ENCODE measurements around the gene DDX39B.

The DDX39B gene

DNA sequence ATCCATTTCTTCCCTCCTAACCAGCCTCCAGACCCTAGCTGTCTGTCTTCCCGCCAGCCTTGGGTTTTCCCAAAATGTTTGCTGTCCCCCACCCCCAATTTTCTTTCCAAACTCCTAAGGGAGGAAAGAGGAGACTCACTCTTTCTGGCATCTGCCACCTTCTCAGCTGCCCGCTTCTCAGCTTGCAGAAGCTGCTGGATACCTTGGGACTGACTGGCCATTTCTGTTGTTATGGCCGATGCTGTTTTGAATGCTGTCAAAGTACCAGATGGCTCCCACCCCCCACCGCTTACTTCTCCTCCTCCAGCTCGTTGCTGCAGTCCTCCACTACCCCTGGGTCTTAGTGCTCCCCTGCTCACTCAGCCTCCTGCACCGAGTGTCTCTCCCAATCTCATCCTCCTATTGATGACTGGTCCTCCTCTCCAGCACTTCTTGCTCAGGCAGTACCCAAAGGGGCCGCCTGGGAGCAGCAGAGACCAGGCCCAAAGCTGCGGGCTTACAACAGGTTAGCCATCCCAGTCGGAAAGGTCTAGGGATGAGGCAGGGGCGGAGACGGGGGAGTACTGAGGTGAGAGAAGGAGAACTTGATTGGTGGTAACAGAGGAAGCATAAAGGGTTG is 4.6 kb upstream of the DDX39B start, which contains the start of gene ATP6V1G2:
Gene ATP6V1G2 (minus strand): TSS at position 270 of the 619 bp plus-strand sequence. CDS start 49 bp downstream, at position 221.
- TF ChIP-seq, protein P1, sequence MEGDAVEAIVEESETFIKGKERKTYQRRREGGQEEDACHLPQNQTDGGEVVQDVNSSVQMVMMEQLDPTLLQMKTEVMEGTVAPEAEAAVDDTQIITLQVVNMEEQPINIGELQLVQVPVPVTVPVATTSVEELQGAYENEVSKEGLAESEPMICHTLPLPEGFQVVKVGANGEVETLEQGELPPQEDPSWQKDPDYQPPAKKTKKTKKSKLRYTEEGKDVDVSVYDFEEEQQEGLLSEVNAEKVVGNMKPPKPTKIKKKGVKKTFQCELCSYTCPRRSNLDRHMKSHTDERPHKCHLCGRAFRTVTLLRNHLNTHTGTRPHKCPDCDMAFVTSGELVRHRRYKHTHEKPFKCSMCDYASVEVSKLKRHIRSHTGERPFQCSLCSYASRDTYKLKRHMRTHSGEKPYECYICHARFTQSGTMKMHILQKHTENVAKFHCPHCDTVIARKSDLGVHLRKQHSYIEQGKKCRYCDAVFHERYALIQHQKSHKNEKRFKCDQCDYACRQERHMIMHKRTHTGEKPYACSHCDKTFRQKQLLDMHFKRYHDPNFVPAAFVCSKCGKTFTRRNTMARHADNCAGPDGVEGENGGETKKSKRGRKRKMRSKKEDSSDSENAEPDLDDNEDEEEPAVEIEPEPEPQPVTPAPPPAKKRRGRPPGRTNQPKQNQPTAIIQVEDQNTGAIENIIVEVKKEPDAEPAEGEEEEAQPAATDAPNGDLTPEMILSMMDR (IDR thresholded peaks at IDR 0.05; ENCODE audit: low read depth, low read length) = peak; percentile 99

DNA sequence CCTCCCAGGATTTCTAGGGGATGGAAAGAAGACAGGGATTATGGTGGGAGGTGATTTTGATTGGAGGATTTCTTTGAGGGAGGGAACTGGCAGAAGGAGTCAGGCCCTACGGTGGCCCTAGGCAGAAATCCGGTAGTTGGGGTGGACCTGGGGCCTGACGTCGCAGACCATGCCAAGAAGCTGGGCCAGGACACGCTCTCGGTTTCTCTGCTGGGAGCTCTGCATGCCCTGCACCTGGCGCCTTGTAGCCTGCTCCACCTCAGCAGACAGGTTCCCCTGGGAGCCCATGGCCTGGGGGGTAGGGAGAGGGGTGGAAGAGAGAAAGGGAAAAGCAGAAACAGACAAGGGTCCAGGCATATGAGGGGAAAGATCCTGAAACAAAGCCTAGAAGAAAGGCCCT is 3.5 kb upstream of the DDX39B start:
- TF ChIP-seq, protein P1 (IDR thresholded peaks at IDR 0.05; ENCODE audit: low read depth, low read length) = no peak
- H3K4me3 ChIP-seq (ENCODE audit: low read depth, low read length) = no peak overlapping the region

More for the DNA sequence above, 4.6 kb upstream of the DDX39B start, which contains the start of gene ATP6V1G2:
- peak within 1 kb of the TSS; percentile 59 for H3K4me3 ChIP-seq (ENCODE audit: low read depth, low read length)

DNA sequence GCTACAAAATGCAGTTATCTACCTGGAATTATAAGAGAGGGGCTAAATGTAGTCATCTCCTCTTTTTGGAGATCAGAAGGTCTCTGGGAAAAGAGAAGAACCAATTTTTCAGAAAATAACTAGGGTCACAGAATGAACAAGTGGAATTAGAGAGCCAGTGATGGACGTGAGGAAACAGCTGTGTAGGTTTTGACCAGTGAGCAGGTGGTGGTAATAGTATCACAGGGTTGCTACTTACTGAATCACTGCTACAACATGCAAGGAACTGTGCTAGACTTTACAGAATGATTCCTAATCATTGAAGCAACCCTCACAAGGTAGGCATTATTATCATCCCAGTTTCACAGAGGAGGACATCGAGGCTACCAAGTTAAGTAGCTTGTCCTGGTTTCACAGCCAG is 2.9 kb upstream of the DDX39B start:
- TF ChIP-seq, protein P1 (IDR thresholded peaks at IDR 0.05; ENCODE audit: low read depth, low read length) = no peak
- H3K4me3 ChIP-seq (ENCODE audit: low read depth, low read length) = no peak overlapping the region

DNA sequence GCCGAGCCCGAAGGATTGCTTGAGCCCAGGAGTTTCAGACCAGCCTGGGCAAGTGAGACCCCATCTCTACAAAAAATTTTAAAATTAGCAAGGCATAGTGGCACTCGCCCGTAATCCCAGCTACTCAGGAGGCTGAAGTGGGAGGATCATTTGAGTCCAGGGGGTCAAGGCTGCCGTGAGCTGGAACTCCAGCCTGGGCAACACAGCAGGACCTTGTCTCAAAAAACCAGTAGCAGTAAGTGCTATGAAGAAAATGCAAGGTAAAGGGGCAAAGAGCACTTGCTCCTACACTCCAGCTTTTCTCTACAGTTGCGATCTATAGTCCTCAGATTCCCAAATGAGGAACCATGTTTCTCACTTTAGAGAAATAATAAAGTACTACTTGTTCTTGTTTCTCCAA is 1.8 kb upstream of the DDX39B start:
- H3K4me3 ChIP-seq (ENCODE audit: low read depth, low read length) = no peak overlapping the region
- TF ChIP-seq, protein P1 (IDR thresholded peaks at IDR 0.05; ENCODE audit: low read depth, low read length) = no peak

DNA sequence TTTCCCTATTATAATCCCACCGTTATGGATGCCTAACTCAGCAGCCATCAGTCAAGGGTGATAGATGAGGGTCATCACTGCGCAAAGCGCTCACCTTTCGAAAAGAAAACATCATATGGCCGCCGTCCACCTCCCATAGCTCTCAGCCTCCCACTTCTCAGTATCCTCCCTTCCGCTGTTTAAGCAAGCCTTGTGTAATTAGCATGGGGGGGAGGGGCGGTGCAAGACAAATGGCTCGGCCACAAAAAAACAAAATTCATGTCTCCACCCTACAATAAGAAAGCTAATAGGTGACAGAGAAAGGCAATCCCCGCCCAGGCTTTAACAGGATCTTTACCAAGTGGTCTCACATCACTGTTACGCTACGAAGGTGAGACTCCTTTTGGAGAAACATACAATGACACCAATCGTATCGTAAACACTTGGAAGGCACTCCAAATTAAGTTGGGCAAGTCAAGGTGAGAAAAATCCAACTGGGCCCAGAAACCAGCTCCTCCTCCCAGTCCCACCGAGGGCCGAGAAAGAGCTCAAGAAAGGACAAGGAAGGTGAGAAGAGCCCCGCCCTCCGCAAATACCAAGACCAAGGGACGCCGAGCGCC is 645 bp downstream of the DDX39B start:
- peak overlapping the region; percentile 81 for H3K4me3 ChIP-seq (ENCODE audit: low read depth, low read length)
- TF ChIP-seq, protein P1 (IDR thresholded peaks at IDR 0.05; ENCODE audit: low read depth, low read length) = no peak

DNA sequence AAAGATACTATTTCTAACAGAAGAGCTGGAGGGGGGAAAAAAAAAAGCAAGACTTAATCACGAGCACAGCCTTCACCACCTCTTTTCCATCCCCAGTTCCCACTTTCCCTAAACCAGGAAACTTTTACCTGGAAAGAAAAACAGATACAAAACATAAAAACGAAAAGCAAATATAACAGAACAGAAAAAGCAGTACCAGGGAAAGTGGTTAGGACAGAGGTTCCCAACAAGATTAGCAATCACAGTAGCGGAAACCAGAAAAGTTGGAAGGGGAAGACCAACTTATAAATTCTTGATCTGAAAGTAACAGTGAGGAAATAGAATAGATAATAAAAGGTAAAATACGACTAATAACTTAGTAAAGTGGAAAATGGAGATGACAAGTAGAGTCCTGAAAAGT is 1.2 kb downstream of the DDX39B start:
- H3K4me3 ChIP-seq (ENCODE audit: low read depth, low read length) = peak overlapping the region; percentile 81
- TF ChIP-seq, protein P1 (IDR thresholded peaks at IDR 0.05; ENCODE audit: low read depth, low read length) = no peak

DNA sequence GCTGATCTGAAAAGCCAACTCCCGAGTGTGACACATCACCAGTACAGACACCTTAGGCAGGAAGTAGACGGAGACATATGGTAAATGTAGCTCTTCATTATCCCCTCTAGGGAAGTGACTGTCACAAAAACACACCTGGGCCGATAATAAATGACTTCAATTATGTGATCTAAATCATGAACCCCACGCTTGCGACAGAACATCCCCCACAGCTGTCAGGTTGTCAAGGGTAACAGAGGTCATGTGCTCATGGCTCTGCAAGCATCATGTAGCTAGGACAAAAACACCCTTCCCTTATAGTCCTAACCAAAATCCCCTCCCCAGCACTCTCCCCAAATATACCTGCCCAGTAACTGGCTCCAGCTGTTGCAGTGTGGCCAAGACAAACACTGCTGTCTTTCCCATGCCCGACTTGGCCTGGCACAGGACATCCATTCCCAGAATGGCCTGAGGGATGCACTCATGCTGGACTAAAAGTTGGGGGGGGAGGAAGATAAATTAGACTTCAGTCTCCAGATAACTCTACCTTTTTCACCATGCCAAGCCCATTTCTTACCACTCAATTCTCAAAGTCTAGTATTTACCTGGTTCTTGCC is 2.9 kb downstream of the DDX39B start:
- TF ChIP-seq, protein P1 (IDR thresholded peaks at IDR 0.05; ENCODE audit: low read depth, low read length) = no peak
- H3K4me3 ChIP-seq (ENCODE audit: low read depth, low read length) = 0 out of 2 replicates have a peak overlapping the region, but pooled peaks have one; percentile 4

Data from WI38 (cell line).